Renal cortex interstitium (tissue), 11 donors: ENCODE results near the gene IRAG1. TPM values are rescaled to one million over a fixed set of nuclear protein-coding genes. Genes with fewer than 3 reads are reported as not detected.
A peak's percentile ranks its signal among the peaks of the same experiment; 100 is the strongest.

Experiments used
- DNase-seq, 11 donors: peaks; one replicate each; pipeline ENCODE4 v3.0.0-alpha.2; 2013; ENCODE audit warnings: low read depth in 9 of 11, low spot score in 4 of 11; ENCODE audit errors: extremely low read depth in 1 of 11
- polyA plus RNA-seq, 3 donors: library from polyadenylated mRNA; unstranded; fragments of 120-200 nt; gene quantifications; one replicate each; pipeline ENCODE4 v1.2.1, GENCODE V29; 2013; ENCODE audit not compliant: insufficient read length in 3 of 3

The IRAG1 gene
- polyA plus RNA-seq, 3 donors: 9.2 to 10.8 (median 9.6) TPM

DNA sequence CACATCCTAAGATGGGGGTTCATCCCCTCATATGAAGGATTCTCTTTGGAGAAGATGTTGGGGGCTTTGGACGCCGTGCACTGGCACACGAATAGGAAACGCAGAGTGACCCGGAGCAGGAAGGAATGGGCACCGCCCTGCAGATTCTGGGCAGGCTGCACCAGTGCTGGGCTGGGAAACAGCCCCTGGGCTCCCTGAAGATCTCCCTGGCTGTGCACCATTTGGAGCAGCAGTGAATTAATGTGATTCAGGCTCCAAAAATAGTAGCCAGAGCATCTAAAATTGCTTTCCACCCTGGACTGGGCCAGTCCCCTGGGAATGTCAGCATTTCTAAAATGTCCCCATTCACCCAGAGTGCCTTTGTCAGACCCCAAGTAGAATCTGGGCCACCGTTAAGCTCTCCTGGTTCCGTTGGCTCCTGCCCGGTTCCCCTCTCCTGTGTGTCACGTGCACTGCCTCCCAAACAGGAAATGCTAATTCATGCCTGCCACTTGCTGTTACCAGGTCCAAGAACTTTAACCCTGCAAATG is 18.6 kb downstream of the IRAG1 start:
- no peak for DNase-seq

DNA sequence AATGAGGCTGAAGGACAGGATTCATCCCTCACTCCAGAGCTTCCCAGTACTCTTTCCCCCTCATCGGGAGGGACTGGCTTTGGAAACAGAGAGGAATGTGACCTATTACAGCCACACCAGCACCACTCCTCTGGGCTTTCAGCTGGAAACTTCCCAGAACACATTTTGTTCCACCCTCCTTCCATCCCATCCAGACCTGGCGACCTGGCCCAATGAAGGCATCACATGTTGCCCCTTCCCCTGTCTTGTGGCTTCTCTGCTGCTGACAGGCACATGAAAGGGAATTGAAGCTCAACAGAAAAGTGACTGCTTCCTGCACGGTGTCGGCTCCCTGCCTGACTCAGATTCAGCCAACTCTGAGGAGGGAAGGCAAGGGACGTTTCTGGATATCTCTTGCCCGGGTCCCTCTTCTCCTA is 19.1 kb downstream of the IRAG1 start:
- no peak for DNase-seq

DNA sequence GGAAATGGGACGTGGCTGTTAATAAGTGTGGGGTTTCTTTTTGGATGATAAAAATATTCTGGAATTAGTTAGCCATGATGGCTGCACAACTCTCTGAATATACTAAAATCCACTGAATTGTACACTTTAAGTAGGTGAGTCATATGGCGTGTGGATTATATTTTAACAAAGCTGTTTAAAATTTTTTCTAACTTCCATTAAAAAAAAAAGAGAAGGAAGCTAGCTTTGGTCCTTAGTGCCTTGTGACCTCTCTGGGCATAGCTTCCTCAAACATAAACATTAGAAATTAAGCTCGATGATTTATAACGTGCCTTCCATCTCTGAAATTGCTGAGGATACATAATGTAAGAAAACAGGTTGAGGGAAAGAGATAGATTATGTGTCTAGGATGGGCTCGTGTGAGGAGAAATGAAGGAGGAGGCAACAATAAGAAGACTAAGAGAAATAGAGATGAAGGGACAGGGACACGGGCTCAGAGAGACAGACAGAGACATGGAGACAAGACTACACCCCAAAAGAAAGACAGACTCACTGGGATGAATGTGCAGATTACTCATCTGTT is 20.0 kb downstream of the IRAG1 start:
- DNase-seq: no peak

DNA sequence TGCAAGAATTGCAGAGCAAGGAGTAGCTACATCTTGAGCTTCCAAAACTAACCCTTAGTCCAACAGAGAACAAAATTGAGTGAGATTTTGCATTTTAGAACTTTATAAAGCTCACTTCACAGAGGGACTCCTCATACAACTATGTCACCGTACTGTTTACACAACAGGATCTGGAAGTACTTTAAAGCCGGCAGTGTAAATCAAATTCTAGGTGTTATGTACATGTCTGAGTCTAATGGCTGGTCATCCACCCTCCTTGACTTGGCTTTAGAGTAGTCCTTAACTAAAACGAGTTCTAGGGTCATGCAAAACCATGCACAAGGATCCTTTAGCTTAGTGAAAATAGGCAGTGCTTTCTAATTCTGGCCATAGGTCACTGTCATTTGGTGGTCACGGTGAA is 23.5 kb downstream of the IRAG1 start:
- no peak for DNase-seq

DNA sequence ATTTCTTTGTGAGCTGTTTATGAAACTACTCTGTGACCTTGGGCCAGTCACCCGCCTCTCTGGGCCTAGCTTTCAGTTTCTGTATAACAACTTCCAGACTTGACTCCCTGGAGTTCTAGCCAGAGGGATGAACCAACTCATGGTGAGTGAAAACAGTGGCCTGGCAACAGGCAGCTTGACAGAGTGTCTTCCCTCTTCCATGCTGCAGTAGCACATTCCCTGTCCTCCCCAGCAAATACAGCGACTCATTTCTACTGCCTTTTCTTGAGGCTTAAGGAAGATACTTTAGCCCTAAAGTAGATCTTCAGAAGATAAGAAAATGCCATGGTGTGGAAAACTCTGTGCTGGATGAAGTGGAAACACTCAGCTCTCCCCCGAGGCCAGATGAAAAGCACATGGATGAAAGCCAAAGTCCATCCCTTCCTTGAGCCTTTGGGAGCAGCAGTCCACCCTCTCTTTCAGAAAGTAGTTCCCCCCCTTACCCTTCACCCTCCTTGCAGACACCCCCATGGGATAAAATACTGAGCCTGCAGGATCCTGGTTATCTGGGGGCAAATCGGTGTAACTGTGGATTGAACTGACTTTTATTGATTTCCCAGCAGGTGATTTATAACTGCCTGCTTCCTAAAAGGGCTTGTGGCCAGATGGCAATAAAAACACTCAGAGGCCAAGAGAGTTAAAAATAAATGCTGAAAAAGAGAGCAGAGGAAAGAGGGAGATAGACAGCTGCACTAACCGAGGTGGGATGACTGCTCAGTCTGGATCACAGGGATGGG is 24.1 kb downstream of the IRAG1 start:
- peak in 2 of 11 donors; percentile 34 to 52 for DNase-seq

DNA sequence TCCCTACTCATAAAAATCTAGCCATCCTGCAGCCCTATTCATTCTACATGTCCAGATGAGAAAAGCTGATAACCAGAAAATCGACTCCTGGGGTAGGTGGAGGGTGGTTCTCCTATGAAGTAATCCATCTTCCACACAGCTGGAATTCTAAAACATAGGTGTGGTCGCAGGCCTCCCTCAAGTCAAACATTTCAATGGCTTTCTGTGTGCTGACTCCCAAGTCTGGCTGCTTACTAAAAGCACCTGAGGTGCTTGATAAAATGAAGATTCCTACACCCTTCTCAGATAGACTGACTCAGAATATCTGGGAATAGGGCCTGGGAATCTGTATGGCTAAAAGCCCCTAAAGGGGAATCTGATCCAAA is 26.1 kb downstream of the IRAG1 start:
- no peak for DNase-seq

DNA sequence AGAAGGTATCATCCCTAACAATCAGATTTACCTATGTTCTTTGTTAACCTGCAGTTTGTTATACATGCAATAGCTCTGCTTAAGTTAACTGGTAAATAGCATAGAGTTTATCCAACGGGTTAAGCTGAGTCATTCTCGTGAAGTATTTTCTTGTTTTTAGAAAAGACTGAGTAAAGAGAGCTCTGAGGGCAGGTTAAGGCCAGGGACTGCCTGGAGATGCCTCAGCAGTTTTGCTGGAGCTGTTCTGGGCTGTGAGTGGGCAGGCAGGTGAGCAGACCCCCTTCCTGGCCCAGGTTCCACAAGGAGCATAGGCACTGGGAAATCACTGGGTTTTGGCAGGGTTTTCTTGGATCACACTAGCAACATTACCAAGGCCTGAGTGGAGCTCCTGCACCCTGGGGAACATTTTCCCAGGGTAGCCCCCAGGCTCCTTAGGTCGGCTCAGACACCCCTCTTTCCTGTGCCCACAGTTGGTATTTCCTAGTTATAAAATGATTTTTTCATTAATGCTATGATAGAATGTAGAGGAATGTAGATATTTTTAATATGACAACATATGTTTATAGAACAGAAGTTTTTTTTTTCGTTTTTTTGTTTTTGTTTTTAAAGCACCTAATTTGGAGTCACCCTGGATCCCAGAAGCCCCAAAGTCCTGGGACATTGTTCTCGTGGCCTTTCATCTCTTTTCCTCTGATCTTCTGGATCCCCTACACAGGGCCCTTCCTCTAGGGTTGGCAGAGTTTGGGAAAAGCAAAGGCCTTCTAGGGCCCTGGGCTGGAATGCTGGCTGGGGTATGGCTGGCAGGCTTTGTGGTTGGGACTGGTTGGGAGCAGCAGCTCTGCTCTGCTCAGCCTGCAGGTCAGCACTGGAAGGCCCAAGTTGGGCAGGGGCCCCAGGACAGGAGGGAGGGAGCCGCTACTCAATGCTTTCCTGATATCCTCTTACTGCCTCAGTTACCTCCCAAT is 26.7 kb downstream of the IRAG1 start:
- no peak for DNase-seq

DNA sequence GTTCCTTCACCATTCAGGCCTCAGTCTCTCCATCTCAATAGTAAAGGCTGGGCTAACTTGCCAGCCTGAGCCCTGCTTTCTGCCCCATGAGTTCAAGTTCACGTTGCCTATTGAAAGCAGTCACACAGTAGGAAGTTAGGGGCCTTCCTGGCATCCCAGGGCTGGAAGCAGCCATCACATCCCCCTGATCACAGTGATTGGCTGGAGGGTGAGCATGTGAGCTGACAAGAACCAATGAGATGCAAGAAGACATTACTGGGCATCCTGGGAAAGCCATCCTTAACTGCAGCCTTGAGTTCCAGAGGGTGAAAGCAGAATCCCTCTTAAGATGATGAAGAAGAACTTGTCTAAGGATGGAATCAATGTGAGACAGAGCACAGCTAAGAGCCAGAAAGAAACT is 29.1 kb downstream of the IRAG1 start:
- DNase-seq: no peak

DNA sequence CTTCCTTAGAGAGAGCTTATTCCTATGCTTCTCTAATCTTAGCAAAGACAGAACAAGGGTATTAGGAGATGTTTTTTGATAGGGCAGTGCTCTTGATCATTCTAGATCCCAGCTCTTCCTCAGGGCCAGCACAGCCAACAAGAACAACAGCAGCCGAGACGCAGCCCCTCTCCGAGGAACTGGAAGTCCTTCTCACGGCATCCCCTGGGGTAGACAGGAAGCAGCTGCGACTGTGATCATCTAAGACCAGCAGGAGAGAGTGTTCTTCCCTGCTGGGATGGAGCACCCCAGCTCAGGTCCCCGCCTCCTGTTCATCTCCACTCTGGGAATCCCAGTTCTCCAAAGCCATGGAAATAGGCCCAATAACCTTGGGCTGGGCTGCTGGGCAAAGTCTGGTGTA is 29.6 kb downstream of the IRAG1 start:
- DNase-seq: no peak

DNA sequence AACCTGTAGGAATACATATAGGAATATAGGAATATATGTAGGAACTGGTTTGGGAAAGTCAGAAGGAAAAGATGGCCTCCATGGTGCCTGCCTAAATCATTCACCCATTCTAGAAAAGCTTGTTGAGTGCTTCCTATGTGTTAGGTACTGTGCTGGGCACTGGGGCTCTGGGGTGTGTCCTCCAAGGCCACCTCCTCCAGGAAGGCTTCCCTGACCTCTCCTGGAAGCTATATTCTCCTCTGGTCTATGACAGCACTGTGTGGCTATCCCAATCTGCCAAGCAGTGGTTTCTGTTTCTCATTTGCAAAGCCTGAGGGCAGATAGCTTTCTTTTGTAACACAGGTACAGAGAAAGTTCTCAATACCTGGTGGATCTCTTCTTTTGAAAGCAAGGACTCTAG is 30.2 kb downstream of the IRAG1 start:
- DNase-seq: no peak

DNA sequence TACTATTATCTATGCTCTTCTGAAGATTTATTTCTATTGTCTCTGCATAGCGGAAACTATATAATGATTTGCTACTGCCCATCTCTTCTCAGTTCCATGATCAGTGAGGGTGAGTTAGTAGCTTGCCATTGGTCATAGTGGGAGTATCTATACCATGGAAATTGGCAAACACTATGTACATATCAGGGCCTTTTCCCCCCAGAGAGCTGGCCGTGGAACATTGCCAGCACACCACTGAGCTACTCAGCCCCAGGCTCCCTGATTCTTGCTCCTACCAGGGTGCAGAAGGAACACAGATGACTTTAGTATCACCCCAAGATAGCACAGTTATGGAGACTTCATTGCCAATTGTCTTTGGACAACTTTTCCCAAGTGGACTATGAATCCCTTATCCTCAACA is 33.2 kb downstream of the IRAG1 start:
- DNase-seq: no peak

DNA sequence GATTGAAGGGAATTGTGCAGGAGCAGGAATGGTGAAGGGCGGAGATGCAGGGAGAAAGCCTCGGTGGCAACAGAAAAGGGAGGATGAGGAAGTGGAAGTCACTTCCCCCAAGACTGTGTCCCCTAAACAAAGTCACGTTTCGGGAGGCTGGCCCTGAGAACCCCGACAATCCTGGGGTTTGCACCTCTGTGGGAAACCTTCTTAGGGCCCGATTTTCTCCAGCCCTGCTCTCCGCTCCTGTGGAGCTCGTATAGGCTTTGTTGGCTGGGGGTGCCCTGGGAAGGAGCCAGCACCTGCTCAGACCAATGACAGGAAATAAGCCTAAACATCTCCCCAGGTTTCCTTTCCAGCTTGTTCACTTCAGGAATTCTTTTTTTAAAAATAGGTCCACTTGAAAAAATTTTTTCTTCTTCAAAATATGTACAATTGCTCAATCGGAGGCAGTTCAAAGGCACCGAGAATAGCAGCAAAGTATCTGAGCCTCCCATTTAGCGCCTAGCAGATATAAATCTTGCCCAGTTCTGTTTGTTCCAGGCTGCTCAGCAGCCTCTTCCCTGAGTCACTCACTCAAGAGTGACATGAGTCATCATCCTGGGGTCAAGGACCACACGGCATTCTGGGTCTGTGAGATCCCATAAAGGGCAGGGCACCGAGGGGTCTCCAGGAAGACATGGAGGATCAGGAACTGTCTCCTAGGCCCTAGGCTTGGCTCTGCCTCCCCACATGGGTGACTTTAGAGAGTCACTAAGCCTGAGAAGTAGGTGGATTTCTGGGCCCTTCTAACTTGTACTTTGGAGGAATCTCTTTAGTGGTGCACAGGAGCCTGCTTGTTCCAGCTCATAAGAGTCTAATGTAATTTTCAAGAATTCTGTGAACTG is 34.0 kb downstream of the IRAG1 start:
- DNase-seq: no peak

DNA sequence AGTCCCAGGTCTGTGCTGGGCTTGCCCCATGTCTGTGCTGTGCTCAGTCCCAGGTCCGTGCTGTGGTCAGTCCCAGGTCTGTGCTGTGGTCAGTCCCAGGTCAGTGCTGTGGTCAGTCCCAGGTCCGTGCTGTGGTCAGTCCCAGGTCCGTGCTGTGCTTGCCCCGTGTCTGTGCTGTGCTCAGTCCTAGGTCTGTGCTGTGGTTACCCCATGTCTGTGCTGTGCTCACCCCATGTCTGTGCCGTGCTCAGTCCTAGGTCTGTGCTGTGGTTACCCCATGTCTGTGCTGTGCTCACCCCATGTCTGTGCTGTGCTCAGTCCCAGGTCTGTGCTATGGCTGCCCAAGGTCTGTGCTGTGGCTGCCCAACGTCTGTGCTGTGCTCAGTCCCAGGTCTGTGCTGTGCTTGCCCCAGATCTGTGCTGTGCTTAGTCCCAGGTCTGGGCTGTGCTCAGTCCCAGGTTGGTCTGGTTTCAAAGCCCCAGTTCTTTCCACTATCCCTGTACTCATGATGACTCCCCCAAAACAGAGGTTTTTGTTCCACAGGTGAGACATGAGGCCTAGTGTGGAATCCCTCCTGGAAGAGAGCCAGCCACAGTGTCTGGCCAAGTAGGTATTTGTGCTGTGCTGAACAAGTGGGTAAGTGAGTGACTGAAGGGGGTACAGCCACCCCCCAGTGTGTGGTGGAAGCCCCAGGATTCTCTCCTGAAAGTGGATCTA is 34.8 kb downstream of the IRAG1 start:
- no peak for DNase-seq

DNA sequence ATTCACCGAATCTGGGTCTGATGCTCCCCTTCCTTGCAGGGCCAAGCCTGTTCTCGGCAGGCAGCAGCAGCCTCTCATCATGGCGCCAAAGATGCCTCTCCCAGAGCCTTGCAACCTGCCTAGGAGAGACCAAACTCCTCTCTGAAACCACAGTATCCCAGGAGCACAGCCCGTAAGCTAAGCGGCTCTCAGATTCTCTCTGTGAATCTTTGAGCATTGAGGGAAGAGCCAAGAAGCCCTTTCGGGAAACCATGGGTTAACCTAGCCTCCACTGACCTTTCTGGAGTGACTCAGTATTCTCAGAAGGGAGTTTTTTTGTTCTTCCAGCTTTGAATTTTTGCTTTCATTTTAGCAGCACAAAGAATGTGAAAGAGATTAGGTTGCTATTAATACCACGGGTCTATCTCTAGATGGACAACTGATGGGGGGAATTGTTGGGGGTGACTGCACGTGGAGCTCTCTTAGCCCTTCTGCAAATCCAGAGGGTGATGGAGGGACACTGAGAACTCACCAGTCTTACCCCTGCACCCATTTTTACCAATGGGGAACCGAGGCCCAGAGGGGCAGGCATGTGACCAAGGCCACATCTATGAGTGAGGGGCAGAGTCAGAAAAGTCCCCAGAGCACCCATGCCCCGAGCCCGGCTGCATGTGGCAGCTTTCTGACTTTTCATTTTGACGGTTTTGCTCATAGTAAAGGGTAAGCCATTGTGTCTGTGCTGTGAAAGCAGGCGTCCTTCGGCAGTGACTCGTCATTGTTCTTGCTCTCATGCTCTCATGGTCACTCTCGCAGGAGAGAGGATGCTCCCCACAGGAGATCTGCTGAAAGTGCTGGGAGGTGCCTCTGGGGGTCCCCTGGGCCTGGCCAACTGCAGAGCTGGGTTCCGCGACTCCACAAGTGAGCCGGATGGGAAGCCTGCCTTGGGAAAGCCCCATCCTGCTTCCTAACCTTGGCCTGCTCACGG is 36.0 kb downstream of the IRAG1 start:
- no peak for DNase-seq

DNA sequence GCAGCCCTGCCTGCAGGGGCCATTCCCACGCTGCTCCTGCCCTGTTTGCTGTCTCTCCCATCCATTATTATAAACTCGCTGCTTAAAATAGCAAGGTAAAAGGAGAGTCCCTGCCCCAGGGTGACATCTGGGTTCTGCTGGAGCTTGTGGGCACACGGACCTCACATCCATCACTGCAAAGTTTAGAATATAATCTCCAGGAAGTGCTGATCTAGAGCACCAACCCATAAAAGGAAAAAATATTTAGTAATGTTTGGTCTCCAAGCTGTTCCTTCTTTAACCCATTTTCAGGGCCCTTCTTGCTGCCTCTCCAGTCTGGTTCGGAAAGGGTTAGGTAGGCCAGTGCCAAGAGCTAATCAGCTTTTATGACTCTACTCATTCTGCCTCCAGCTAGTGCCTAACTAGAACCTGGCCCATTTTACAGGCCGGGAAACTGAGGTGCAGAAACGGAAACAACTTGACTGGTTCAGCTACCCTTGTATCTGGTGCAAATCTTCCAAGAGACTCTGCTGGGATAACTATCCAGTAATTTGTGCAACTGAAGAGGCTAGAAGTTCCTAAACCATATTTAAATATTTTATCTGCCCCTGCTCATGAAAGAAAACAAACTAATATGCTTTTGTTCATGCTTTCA is 37.5 kb downstream of the IRAG1 start:
- no peak for DNase-seq

DNA sequence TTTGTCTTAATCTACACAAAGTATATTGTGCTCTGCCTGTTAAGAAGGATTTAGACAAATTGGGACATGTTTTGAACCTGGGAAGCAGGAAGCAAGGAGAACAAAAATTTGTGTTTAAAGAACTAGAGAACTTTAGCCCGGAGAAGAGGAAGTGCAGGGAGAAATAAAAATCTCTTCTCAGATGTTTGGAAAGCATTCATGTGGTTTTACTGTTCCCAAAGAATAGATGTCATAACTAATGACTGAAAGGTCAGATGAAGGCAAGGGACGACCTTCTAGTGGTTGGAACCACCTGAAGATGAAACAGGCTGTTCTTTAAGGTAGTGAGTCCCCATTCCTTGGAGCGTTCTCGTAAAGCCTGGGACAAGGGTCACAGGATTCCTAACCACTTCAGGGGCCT is 38.3 kb downstream of the IRAG1 start:
- DNase-seq: no peak

DNA sequence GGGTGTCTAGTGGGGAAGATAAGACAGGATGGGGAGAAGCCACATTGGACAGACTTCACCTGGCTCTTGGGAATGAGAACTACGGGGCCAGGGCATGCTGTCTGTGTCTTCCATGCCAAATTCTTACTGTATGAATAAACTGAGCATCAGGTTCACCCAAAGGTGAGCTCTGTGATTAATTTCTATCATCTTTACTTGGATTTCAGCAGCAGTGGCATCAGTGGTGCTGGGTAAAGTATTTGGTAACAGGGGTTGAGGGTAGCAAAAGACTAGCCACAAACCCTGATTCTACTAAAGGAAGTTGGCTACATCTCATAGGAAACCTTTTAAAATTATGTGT is 38.8 kb downstream of the IRAG1 start:
- DNase-seq: no peak
